ENCODE data around the gene TCAP.
A peak's percentile ranks its signal among the peaks of the same experiment; 100 is the strongest.

GRCh38 chr17:39702901-39703893, 38.0 kb downstream of the TCAP start:
- TF ChIP-seq POLR2A (IDR thresholded peaks at IDR 0.05) (no peak), CTCF (IDR thresholded peaks at IDR 0.05) (no peak), POLR2AphosphoS5 (IDR thresholded peaks at IDR 0.05) (peak in 1 of 3 donors; percentile 27)
